Stimulated activated naive CD8-positive, alpha-beta T cell treated with anti-CD3 and anti-CD28 coated beads, Interleukin-15, Interleukin-2, amounts not matched to agents 100 ng/mL and 50 ng/mL, for 24 hours (primary cell): Measurements from ENCODE around the gene AGFG1.
A peak's percentile ranks its signal among the peaks of the same experiment; 100 is the strongest.

Source experiments
- H3K27ac Mint-ChIP-seq: one replicate; pipeline ENCODE4 v1.8.0; 2021; ENCODE audit warnings: mild to moderate bottlenecking, mixed read lengths
- H3K27me3 Mint-ChIP-seq: one replicate; pipeline ENCODE4 v1.8.0; 2021; ENCODE audit warnings: mixed read lengths
- H3K36me3 Mint-ChIP-seq: one replicate; pipeline ENCODE4 v1.8.0; 2021; ENCODE audit warnings: low read depth, mixed read lengths
- H3K4me1 Mint-ChIP-seq: one replicate; pipeline ENCODE4 v1.8.0; 2021; ENCODE audit warnings: low read depth, mixed read lengths
- H3K4me3 Mint-ChIP-seq: one replicate; pipeline ENCODE4 v1.8.0; 2021; ENCODE audit warnings: mild to moderate bottlenecking, mixed read lengths
- H3K9me3 Mint-ChIP-seq: one replicate; pipeline ENCODE4 v1.8.0; 2021; ENCODE audit warnings: mixed read lengths

AGFG1 gene

DNA sequence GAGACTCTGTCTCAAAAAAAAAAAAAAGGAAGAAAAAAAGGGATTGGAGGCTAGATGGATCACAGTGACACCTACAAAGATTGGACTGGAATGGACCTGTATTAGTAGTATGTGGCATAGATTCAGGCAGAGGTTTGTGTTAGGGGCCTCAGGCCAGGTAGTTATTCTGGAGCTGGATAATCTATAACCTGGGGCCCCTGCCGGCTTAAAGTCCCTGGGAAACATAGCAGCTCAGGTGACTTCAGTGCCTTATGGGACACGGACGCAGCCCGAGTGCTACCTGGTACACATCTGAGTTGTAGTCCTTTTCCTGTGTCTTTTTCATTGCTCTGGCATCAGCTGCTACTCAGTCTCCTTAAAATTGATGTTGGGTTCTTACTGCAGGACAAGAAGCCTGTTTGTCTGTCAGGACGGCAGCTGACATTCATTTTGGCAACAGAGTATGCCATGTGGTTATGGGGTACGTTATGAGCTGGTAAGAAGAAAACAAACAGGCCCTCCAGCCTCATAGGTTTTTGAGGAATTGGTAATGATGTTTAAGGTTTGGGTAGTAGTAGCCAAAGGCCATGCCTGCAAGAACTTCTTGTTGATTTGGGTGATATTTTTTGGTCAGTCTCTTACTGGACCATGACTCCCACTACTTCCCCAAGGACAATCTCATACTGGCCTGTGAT, 27.8 kb downstream of the AGFG1 start:
- Mint-ChIP-seq H3K36me3 (peaks cover 64% of the 10 kb centered on the region), H3K9me3 (no peaks in the 10 kb centered on the region), H3K27me3 (no peaks in the 10 kb centered on the region), H3K4me1 (peaks cover 54% of the 10 kb centered on the region), H3K27ac (no peak overlapping the region), H3K4me3 (no peak overlapping the region)

DNA sequence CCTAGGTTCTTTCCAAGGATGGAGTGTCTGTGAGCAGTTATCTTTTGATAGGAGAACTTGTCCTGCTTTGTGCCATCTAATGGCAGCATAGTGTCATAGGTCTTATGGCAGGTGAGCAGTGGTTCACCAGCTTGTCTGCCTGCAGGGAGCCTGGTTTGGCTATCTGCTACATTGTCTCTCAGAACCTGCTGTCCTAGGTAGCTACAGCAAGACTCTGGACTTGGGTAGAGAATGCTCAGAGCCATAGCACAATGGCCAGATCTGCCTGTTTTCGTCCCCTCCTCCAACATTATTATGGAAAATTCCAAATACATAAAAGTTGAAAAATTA, 28.3 kb downstream of the AGFG1 start:
- no peak overlapping the region for H3K4me3 Mint-ChIP-seq
- H3K36me3 Mint-ChIP-seq: peaks cover 63% of the 10 kb centered on the region
- no peaks in the 10 kb centered on the region for H3K27me3 Mint-ChIP-seq
- peaks cover 54% of the 10 kb centered on the region for H3K4me1 Mint-ChIP-seq
- H3K9me3 Mint-ChIP-seq: no peaks in the 10 kb centered on the region
- H3K27ac Mint-ChIP-seq: no peak overlapping the region

DNA sequence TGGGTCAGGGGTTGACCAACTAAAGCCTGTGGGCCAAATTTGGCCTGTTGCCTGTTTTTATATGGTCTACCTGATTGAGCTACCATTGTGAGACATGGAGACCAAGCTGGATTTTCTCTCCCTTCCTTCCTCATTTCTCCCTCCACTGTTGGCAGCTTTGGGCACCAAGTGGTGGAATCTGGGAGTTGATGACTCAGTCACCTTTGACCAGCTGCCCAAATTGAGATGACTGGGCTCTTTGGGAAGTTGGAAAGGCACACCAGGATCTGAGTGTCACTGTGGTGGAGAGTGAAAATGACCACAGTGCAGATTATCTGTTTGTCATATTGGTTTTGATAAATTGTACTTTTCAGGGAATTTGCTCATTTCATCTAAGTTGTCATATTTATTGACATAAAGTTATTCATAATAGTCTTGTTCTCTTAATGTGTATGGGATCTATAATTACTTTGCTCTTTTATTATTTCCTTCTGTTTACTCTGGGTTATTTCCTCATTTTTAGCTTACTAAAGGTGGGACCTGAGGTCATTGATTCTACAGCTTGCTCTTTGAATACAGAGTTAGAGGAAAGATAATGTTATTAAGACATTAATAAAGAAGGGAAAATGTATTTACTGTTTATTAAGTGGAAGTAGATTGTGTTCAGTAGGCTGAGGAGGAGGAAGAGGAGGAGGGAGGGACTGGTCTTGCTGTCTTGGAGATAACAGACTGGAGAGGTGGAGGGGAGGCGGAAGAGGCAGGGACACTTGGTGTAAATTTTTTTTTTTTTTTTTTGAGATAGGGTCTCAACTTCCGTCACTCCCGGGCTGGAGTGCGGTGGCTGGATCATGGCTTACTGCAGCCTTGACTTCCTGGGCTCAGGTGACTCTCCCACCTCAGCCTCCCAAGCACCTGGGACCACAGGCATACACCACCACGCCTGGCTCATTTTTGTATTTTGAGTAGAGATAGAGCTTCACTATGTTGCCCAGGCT, 31.8 kb downstream of the AGFG1 start:
- Mint-ChIP-seq H3K27ac (no peak overlapping the region), H3K4me3 (no peak overlapping the region), H3K36me3 (peaks cover 59% of the 10 kb centered on the region), H3K27me3 (no peaks in the 10 kb centered on the region), H3K9me3 (no peaks in the 10 kb centered on the region), H3K4me1 (peaks cover 68% of the 10 kb centered on the region)

DNA sequence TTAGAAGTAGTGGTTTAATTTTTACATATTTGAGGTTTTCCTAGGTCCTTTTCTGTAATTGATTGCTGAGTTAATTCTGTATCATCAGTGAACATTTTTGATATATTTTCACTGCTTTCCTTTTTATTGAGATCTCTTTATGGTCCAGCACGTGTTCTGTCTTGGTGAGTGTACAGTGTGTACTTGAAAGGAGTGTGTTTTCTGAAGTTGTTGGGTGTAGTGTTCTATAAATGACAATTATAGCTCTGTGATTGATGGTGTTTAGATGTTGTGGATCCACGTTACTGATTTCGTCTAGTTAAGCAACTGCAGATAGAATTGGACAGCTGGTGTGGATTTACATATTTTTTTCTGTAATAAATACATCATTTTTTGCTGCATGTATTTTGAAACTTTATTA, 32.7 kb downstream of the AGFG1 start:
- peak overlapping the region; percentile 2 for H3K27ac Mint-ChIP-seq
- no peak overlapping the region for H3K4me3 Mint-ChIP-seq
- H3K9me3 Mint-ChIP-seq: no peaks in the 10 kb centered on the region
- H3K36me3 Mint-ChIP-seq: peaks cover 51% of the 10 kb centered on the region
- peaks cover 67% of the 10 kb centered on the region for H3K4me1 Mint-ChIP-seq
- no peaks in the 10 kb centered on the region for H3K27me3 Mint-ChIP-seq

DNA sequence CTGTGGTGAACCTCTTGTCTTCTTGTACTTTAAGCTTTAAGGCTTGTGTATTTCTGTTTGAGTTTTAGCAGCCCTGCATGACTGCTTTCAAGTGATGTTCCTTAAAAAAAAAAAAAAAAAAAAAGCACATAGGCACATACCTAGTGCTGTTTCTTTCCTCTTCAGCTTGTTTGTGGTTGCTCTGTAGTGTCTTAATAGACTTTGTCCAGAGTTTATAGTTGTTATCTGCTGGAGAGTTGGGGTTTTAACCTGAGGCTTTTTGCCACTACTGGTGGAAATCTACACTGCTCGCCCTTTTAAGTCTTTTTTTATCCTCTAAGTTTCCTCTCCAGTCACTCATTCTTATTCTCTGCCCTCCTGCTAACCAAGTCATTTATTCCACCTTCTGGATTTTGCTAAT, 34.5 kb downstream of the AGFG1 start:
- H3K9me3 Mint-ChIP-seq: no peaks in the 10 kb centered on the region
- H3K27ac Mint-ChIP-seq: peak overlapping the region; percentile 89
- no peaks in the 10 kb centered on the region for H3K27me3 Mint-ChIP-seq
- H3K4me3 Mint-ChIP-seq: peak overlapping the region; percentile 53
- H3K4me1 Mint-ChIP-seq: peaks cover 85% of the 10 kb centered on the region
- H3K36me3 Mint-ChIP-seq: peaks cover 38% of the 10 kb centered on the region

DNA sequence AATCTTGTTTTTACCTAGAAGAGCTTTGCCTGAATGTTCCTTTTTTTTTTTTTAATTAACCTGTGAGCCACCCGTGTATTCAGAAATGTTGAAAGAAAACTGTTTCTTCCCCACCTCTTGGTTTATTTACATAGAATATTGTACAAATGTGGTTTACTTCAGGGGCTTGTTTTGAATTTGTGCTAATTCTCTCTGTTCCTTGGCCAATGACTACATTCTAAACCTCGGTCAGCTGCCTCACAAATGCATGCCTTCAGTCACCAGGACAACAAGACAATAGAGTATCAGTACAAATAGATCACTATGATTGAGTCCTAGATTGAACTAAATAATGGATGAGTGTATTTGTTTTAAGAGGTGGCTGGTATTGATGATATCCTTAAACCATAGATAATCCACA, 36.0 kb downstream of the AGFG1 start:
- Mint-ChIP-seq H3K9me3 (no peaks in the 10 kb centered on the region), H3K27ac (peak overlapping the region; percentile 15)

DNA sequence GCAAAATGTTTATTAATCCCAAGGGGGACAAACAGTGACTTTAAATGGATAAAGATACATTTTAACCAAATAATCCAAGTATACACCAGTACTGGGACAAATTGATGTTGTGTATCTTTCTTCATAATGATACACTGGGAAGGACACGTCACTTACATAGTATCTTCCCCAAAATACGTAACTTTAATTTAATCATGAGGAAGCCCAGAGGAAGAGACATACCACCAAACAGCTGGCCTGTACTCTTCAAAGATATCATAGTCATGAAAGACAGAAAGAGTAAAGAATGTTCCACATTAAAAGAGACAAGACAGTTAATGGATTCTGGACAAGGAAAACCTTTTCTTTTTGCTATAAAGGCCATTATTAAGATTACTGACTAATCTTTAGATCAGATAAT, 37.1 kb downstream of the AGFG1 start:
- no peak overlapping the region for H3K4me3 Mint-ChIP-seq
- peaks cover 91% of the 10 kb centered on the region for H3K4me1 Mint-ChIP-seq
- no peak overlapping the region for H3K27ac Mint-ChIP-seq

More for the DNA sequence above, 36.0 kb downstream of the AGFG1 start:
- Mint-ChIP-seq H3K4me1 (peaks cover 91% of the 10 kb centered on the region), H3K27me3 (no peaks in the 10 kb centered on the region), H3K36me3 (peaks cover 23% of the 10 kb centered on the region), H3K4me3 (no peak overlapping the region)

DNA sequence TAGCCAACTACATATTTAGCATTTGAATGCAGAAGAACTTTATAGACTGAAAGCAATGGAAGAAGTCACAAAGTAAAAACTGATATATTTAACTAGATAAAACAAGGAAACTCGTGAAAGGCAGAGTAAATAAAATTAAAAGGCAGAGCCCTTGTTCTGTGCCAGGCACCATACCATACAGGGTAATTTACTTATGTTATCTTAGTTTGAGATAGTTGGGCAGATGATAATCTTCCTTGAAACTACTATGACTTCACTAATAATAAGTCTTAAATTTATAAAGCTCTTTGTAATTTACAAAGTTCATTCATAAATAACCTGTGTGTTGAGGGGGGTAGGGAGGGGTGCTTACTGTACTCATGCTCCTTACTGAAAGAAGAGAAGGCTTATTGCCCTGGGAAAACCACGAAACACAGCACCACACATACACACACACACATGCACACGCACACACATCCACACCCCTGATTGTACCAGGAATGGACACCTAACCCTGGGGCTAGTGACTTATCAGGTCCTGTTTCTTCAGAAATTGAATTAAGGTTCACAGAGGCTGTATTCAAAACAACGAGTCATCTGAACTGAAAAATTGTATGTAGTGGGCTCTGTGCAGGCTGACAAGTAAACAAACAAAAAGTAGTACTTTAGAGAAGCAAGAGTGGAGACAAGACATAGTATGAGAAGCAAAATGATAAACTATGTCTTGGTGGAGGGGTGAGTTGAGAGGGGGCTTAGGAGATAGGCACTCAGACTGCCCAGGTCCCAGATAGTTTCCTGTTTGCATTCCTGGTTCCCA, 38.1 kb downstream of the AGFG1 start:
- H3K27me3 Mint-ChIP-seq: no peaks in the 10 kb centered on the region

More for the DNA sequence above, 37.1 kb downstream of the AGFG1 start:
- H3K27me3 Mint-ChIP-seq: no peaks in the 10 kb centered on the region
- H3K36me3 Mint-ChIP-seq: peaks cover 28% of the 10 kb centered on the region
- H3K9me3 Mint-ChIP-seq: no peaks in the 10 kb centered on the region

DNA sequence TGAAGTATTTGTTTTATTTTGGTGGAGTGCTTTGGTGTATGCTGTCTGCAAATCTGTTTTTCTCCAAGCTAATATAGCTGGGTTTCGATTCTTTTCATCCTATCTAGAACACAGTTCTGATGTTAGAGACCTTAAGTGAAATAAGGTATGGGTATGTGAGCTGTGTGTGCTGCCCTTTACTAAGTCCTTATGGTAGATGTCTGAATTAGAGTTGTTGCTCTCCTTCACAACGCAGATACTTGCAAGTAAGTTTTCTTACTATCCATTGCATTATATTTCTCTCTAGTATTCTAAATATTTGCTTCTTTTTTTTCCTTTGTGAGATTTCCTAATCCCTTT, 38.6 kb downstream of the AGFG1 start:
- peaks cover 26% of the 10 kb centered on the region for H3K36me3 Mint-ChIP-seq
- H3K4me3 Mint-ChIP-seq: no peak overlapping the region
- H3K9me3 Mint-ChIP-seq: no peaks in the 10 kb centered on the region
- peaks cover 82% of the 10 kb centered on the region for H3K4me1 Mint-ChIP-seq
- no peaks in the 10 kb centered on the region for H3K27me3 Mint-ChIP-seq
- H3K27ac Mint-ChIP-seq: no peak overlapping the region

More for the DNA sequence above, 38.1 kb downstream of the AGFG1 start:
- no peak overlapping the region for H3K27ac Mint-ChIP-seq
- peaks cover 27% of the 10 kb centered on the region for H3K36me3 Mint-ChIP-seq
- no peak overlapping the region for H3K4me3 Mint-ChIP-seq
- no peaks in the 10 kb centered on the region for H3K9me3 Mint-ChIP-seq
- peaks cover 82% of the 10 kb centered on the region for H3K4me1 Mint-ChIP-seq

DNA sequence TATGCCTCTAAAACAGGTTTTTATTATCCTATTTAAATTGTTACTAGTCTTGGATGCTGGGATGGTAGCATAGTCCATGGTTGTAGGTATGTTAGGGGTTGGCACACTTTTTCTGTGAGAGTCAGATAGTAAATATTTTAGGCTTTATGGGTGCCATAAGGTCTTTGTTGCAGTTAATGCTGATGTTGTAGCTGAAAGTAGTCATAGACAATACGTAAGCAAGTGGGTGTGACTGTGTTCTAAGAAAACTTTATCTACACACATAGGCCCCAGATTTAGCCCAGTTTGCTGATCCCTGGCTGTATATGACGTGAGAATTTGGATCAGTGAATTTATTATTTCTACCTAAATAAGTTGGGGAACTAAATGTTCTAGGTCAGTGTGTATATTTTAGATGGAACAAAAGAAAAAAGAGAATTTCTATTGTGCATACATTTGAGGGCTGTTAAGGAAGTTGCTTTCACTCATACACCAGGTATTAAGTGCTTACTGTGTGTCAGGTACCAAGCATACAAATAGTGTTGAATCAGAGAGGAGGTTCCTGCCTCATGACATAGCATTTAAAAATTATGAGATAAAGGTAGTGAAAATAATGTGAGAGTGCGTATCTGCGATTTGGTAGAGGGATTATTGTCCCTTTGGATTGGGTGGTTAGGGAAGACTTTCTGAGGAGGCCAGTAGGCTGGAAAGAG, 39.4 kb downstream of the AGFG1 start:
- Mint-ChIP-seq H3K36me3 (peaks cover 20% of the 10 kb centered on the region), H3K27ac (no peak overlapping the region), H3K4me3 (no peak overlapping the region), H3K9me3 (no peaks in the 10 kb centered on the region), H3K27me3 (no peaks in the 10 kb centered on the region), H3K4me1 (peaks cover 82% of the 10 kb centered on the region)

DNA sequence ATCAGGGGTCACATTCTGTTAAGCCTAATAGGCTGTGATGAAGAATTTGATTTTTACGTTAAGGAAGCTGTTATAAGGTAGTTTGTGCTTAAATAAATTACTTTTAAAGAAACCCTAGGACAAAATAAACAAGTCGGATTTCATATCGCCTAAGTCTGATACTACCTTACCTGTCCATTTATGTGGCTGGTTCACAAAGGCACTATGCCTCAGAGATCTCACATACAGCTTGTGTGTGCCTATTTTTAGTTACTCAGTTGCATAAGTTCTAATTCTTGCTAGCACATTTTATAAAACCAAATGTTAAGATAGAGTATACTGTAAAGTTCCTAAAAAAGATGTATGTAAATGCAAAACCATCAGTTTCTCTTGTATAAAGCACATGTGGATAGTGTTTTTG, 40.0 kb downstream of the AGFG1 start:
- Mint-ChIP-seq H3K9me3 (no peaks in the 10 kb centered on the region), H3K4me1 (peaks cover 80% of the 10 kb centered on the region), H3K27ac (no peak overlapping the region), H3K4me3 (no peak overlapping the region), H3K36me3 (peaks cover 15% of the 10 kb centered on the region), H3K27me3 (no peaks in the 10 kb centered on the region)

DNA sequence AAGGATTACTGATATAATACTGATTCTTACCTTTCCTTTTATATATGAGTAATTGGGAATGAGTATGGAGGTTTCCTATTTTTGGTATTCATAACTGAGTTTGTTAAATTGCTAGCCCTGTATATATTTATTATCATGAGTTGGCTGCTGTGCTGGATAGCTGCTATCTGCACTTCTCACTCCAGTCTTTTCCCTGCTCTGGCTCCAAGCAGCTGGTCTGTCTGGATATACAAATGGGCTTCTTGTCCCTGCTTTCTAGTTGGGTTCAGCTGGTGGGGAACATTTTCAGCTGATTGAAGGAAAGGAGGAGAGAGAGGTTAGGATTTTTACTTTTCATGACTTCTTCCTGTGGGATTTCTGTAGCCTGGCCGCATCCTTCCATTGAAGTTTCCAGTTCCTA, 41.2 kb downstream of the AGFG1 start:
- H3K4me3 Mint-ChIP-seq: no peak overlapping the region
- peaks cover 87% of the 10 kb centered on the region for H3K4me1 Mint-ChIP-seq
- peaks cover 18% of the 10 kb centered on the region for H3K36me3 Mint-ChIP-seq
- no peaks in the 10 kb centered on the region for H3K27me3 Mint-ChIP-seq
- H3K27ac Mint-ChIP-seq: peak overlapping the region; percentile 54
- no peaks in the 10 kb centered on the region for H3K9me3 Mint-ChIP-seq

DNA sequence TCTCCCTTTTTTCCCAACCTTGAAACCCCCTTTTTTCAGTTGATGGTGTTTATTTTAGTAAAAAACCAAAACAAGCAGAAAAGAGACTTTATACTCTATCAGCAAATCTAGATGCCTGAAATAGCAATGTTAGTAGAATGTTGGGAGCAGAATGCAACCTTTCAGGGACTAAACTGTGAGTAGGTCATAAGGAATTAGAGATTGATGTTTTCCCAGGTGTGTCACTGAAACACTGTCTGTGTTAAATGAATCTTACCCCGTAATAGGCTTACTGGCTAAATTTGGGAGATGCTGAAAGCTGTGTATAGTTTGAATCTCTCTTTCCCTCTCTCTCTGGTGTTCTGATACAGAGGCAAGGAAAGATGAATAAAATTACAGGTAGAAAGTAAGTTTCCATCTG, 43.8 kb downstream of the AGFG1 start:
- H3K27me3 Mint-ChIP-seq: no peaks in the 10 kb centered on the region
- peaks cover 30% of the 10 kb centered on the region for H3K36me3 Mint-ChIP-seq
- peaks cover 78% of the 10 kb centered on the region for H3K4me1 Mint-ChIP-seq
- H3K9me3 Mint-ChIP-seq: no peaks in the 10 kb centered on the region
- H3K4me3 Mint-ChIP-seq: no peak overlapping the region
- no peak overlapping the region for H3K27ac Mint-ChIP-seq

DNA sequence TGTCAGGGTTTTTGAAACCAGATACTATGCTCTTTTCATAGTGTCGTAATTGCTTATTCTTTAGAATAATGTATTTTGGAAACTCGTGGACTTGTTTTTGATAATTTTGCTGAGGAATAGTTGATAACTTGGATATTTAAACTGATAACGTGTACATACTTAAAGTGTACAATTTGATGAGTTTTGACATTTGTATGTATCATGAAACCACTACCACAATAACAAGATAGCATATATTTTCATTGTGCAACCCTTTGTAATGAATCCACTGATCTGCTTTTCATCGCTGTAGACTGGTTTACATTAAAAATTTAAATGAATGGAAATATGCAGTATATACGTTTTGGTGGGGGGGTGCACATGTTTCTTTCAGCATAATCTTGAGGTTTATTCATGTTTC, 45.8 kb downstream of the AGFG1 start:
- Mint-ChIP-seq H3K36me3 (peaks cover 45% of the 10 kb centered on the region), H3K9me3 (no peaks in the 10 kb centered on the region), H3K4me3 (no peak overlapping the region), H3K4me1 (peaks cover 65% of the 10 kb centered on the region), H3K27ac (no peak overlapping the region), H3K27me3 (no peaks in the 10 kb centered on the region)
